Measurements from ENCODE around the gene LRRC18.

DNA sequence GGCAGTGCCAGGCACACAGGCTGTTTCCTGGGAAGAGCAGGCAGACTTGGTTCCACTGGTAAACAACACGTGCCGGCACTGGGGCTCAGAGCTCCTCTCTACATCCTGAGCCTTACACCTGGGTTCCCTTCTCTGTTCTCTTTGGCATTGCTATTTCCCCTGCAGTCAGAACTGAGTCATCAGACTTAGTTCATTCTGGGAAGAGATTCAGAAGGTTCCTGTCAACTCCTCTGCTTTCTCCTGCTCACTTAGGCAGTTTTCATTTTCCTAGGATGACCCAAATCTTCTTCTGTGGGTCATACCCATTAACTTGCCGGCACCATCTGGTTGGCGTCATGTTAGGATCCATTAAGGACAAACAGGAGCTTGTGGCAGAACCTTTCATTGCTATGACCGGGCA, 33.4 kb upstream of the LRRC18 start:
- TF ChIP-seq MAX (IDR thresholded peaks at IDR 0.05) (no peak), CTCF (IDR thresholded peaks at IDR 0.05) (no peak), SMC3 (IDR thresholded peaks at IDR 0.05) (no peak), ESRRA (IDR thresholded peaks at IDR 0.05; ENCODE audit: borderline replicate concordance, low read length) (no peak), NR3C1 (IDR thresholded peaks at IDR 0.05) (no peak), HMGXB4 (CRISPR knock-in tag; IDR thresholded peaks at IDR 0.05; ENCODE audit: borderline replicate concordance) (no peak), CHD4 (IDR thresholded peaks at IDR 0.05; ENCODE audit: borderline replicate concordance) (no peak), ELK1 (IDR thresholded peaks at IDR 0.05; ENCODE audit: low read depth, low read length) (no peak), RFX5 (IDR thresholded peaks at IDR 0.05) (no peak), RCOR1 (IDR thresholded peaks at IDR 0.05; ENCODE audit: low read depth, low read length) (no peak)
- TF ChIP-seq, protein P1, sequence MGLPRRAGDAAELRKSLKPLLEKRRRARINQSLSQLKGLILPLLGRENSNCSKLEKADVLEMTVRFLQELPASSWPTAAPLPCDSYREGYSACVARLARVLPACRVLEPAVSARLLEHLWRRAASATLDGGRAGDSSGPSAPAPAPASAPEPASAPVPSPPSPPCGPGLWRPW (IDR thresholded peaks at IDR 0.05) = no peak
